HG02885 (cell line): ENCODE data around the gene HMCES.
"Not testable (repeated sequence)": the region's sequence is repeated elsewhere in the genome, so short reads cannot be mapped to it uniquely, and the experiment has no call there.

Experiments used
- ATAC-seq: cut with Tn5 transposase; IDR thresholded peaks from one replicate; pipeline ENCODE4 v1.9.1; 2021; ENCODE audit warnings: mild to moderate bottlenecking; ENCODE audit not compliant: unreplicated experiment, poor library complexity

Gene HMCES

DNA sequence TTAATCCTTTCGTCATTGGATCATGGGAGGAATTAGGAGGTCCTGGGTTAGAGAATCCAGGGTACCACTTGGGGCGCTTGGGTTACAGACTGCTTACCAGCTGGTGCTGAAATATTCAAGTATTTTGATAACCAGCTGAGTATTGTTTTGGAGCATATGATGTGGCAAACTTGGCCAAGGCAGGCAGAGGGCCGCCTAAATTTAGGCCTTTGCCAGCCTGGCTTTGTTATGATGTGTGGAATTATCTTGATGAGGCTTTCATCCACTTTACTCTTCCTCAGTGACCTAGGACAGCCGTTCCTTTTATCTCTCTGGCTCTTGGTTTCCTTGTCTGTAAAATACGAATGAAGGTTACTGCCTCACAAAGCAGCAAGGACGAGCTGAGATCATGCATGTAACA lies 22.4 kb upstream of the HMCES start:
- ATAC-seq, result no peak

DNA sequence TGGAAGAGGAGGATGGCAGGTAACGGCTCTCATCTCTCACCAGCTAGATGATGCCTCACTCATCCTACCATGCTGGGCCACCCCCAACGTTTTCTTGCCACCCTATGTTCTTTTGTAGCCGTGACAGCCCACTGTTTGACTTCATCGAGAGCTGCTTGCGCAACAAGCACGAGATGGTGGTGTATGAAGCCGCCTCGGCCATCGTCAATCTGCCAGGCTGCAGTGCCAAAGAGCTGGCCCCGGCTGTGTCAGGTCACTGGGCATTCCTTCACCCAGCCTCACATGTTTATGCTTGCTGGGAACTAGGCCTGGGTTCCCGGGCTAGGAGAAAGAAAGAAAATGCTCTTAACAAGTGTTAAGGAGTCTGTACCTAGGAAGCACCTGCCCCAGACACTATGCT lies 21.1 kb upstream of the HMCES start:
- no peak for ATAC-seq

DNA sequence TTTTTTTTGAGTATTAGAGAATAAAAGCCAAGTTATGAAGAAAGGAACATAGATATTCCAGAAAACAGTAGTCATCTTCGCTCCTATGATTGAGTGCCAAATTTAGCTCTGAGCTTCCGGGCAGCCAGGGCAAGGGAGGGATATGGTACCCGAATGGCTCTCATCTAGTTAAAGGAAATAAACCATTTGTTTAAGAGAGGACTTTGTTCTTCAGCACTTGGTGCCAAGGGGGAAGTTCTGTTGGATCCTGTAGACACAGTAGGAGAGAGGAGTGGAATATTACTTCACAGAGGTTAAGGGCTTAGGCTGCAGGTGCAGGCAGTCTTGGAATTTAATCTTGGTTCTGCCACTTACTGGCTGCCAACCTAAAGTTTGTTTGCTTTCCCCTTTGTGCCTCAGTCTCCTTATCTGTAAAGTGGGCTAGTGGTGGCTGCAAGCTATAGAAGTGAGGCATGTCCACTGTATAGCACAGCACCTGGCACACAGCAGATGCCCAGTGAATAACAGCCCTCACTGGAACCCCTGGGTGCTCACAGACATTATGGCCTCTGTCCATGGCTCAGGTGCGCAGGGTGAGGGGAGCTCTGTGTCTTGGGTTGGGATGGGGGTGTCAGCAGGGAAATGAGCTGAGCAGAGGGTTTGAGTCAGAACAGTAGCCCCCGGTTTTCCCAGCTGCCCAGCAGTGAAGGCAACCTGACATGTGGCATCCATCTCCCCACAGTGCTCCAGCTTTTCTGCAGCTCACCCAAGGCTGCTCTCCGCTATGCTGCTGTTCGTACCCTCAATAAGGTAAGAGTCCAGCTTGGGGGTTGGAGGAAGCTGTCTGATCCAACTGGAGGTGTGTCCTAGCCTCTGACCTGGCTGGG lies 18.8 kb upstream of the HMCES start:
- ATAC-seq, result no peak

DNA sequence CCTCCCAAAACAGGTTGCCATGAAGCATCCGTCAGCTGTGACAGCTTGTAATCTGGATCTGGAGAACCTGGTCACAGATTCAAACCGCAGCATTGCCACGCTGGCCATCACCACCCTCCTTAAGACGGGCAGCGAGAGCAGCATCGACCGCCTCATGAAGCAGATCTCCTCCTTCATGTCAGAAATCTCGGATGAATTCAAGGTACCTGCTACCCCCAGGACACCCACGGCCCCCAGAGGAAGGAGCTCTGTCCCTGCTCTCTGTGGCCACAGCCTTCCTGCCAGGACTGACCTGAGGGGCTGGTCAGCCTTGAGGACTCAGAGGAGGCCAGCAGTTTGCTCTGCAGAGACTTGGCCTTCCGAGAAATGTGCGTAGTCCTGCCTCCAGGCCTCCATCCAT lies 18.1 kb upstream of the HMCES start:
- no peak for ATAC-seq

- ATAC-seq, result no peak
Observed at GRCh38 chr3:129261894-129262293, 16.8 kb upstream of the HMCES start.

GRCh38 chr3:129263161-129263910 lies 15.3 kb upstream of the HMCES start:
- no peak for ATAC-seq

DNA sequence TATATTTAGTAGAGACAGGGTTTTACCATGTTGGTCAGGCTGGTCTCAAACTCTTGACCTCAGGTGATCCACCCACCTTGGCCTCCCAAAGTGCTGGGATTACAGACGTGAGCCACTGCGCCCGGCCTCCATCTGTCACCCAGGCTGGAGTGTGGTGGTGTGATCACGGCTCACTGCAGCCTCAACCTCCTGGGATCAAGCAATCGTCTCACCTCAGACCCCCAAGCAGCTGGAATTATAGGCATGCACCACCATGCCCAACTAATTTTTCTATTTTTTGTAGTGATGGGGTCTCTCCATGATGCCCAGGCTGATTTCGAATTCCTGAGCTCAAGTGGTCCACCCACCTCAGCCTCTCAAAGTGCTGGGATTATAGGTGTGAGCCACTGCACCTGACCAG lies 13.7 kb upstream of the HMCES start:
- not testable (repeated sequence) for ATAC-seq

DNA sequence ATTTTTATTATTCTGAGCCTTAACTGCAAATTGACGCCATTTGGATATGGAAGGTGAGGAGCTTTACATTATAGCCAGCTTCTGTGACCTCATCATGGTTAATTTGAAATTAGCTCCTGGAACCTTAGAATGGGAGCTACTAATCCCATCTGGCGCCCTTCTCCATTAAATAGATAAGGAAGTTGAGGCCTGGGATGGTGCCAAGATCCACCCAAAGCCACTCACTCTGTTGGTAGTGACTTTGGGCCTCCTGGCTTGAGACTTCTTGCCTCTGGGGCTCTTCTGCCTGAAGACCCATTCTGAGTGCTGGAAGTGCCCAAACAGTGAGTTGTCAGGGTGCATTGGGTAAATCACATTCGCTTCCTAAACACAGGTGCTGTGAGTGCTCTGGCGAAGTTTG lies 12.0 kb upstream of the HMCES start:
- no peak for ATAC-seq

DNA sequence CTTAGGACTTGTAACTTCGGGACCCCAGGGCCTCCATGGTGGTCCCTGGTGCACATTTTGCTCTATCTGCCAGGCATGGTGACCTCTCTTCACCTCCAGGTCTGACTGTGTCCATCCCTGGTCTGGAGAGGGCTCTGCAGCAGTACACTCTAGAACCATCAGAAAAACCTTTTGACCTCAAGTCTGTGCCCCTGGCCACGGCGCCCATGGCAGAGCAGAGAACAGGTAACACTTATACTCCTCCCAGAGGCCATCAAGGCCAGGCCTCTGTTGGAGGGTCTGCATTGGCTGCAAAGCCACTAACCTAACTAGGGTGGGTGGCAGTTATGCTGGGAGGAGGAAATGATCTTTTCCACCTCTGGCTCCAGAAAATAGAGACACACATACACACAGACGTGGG lies 10.3 kb upstream of the HMCES start:
- ATAC-seq, result no peak

DNA sequence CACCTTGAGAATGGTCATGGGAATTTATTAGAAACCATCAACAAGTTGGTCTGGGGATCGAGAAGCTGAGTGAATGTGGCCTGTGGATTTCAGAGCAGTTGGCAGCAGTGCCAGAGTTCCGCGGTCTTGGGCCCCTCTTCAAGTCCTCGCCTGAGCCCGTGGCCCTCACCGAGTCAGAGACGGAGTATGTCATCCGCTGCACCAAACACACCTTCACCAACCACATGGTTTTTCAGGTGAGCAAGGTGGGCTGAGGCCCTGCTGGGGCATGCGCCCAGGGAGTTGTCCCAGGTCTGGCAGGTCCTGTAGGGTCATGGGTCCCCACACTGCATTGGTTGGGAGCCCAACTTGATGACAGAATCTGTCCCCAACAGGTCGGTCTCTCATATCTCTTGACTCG lies 7.0 kb upstream of the HMCES start:
- ATAC-seq, result no peak

GRCh38 chr3:129276385-129276784 lies 2.3 kb upstream of the HMCES start:
- peak; percentile 88 for ATAC-seq

DNA sequence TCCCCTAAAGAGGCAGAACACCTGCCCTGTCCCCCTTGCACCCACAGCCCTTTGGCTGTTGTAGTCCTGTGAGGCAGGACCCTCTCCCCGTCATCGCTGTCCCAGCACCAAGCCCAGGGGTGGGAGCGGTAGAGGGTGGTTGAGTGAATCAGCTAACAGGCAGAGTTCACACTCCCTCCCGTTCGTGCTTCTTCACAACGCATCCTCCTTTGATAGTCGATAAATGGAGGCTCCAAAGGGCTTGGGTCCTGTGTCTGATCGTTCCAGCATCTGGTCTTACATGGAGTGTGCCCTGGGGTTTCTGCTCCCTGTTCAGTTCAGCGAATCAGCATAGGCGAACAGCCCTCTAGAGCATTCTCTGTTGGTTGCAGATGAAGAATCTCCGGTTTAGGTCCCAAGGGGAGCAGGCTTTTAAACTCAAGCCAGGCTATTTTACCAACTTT lies 820 bp upstream of the HMCES start:
- ATAC-seq, result no peak

GRCh38 chr3:129278966-129279906 lies 566 bp downstream of the HMCES start:
- ATAC-seq, result peak; percentile 4

DNA sequence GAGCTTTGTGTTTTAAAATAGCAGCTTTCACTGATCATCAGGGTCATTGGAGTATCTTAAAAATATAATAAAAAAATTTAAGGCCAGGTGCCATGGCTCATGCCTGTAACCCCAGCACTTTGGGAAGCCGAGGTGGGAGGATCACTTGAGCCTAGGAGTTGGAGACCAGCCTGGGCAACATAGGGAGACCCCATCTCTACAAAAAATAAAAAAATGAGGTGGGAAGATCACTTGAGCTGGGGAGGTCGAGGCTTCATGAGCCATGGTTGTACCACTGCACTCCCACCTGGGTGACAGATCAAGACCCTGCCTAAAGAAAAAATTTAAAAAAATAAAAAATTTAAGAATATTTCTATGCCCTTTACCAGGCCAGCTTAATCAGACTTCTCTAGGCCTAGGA lies 1.5 kb downstream of the HMCES start:
- no peak for ATAC-seq

DNA sequence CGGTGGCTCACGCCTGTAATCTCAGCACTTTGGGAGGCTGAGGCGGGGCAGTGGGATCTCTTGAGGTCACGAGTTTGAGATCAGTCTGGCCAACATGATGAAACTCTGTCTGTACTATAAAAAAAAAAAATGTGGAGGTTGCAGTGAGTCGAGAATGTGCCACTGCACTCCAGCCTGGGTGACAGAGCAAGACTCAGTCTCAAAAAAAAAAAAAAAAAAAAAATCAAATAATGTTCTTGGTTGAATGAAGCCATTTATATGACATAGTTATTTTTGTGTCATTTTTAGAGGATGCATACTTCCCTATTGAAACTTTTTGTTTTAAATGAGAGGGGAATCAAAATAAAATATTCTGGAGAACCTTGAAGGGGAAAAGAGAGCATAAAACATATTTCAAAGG lies 3.1 kb downstream of the HMCES start:
- no peak for ATAC-seq

- ATAC-seq, result peak; percentile 75
Observed at GRCh38 chr3:129282727-129283327, 4.2 kb downstream of the HMCES start.

GRCh38 chr3:129286081-129286480 lies 7.4 kb downstream of the HMCES start:
- no peak for ATAC-seq

DNA sequence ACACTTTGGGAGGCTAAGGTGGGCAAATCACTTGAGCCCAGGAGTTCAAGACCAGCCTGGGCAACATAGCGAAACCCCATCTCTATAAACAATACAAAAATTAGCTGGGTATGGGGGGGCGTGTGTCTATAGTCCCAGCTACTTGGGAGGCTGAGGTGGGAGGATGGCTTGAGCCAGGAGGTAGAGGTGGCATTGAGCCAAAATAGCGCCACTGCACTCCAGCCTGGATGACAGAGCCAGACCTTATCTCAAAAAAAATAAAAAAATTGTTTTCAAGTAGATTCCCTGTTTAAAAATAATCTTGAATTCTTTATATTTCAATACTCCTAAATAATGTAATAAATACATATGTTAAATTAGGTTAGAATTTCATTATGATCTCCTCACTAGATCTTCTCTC lies 9.8 kb downstream of the HMCES start:
- no peak for ATAC-seq

GRCh38 chr3:129289201-129289921 lies 10.7 kb downstream of the HMCES start:
- no peak for ATAC-seq
